Spleen (tissue), 11 donors: Measurements from ENCODE around the gene AGPS. TPM values are rescaled to one million over a fixed set of nuclear protein-coding genes. Genes with fewer than 3 reads are reported as not detected.
A peak's percentile ranks its signal among the peaks of the same experiment; 100 is the strongest.

Source experiments
- DNase-seq: peaks from one replicate; pipeline ENCODE4 v3.0.0-alpha.2; 2020
- H3K27ac ChIP-seq, 8 donors: fragments of 200-600 bp; sonication (generic) in 7 of 8; 1 replicate in 4 of 8; 2 replicates in 4 of 8; pipeline versions ENCODE4 v1.5.0 to v1.8.0; 2016 to 2021; ENCODE audit warnings: inconsistent platforms in 4 of 8, mild to moderate bottlenecking in 4 of 8, moderate library complexity in 1 of 8
- H3K27me3 ChIP-seq, 7 donors: fragments of 200-600 bp; sonication (generic) in 6 of 7; replicated peaks in 1 of 7; 1 replicate in 4 of 7; 2 replicates in 3 of 7; pipeline versions ENCODE4 v1.5.0 to v1.8.0; 2016 to 2021; ENCODE audit warnings: inconsistent platforms in 3 of 7, mild to moderate bottlenecking in 1 of 7
- H3K36me3 ChIP-seq, 6 donors: fragments of 200-600 bp; sonication (generic) in 5 of 6; 1 replicate in 4 of 6; 2 replicates in 2 of 6; pipeline versions ENCODE4 v1.5.0 to v1.8.0; 2016 to 2021; ENCODE audit warnings: inconsistent platforms in 2 of 6
- H3K4me1 ChIP-seq, 6 donors: fragments of 200-600 bp; sonication (generic) in 5 of 6; 1 replicate in 3 of 6; 2 replicates in 3 of 6; pipeline versions ENCODE4 v1.5.0 to v1.8.0; 2016 to 2021; ENCODE audit warnings: inconsistent platforms in 3 of 6
- H3K4me3 ChIP-seq, 8 donors: fragments of 200-600 bp; sonication (generic) in 7 of 8; 1 replicate in 4 of 8; 2 replicates in 4 of 8; pipeline versions ENCODE4 v1.5.0 to v1.8.0; 2016 to 2021; ENCODE audit warnings: inconsistent platforms in 4 of 8, mild to moderate bottlenecking in 4 of 8, moderate library complexity in 2 of 8
- H3K9me3 ChIP-seq, 8 donors: fragments of 200-600 bp; sonication (generic) in 7 of 8; 1 replicate in 4 of 8; 2 replicates in 4 of 8; pipeline versions ENCODE4 v1.5.0 to v1.8.0; 2016 to 2021; ENCODE audit warnings: inconsistent platforms in 4 of 8
- CTCF ChIP-seq, 11 experiments: fragments of 200-600 bp in 7 of 11; fragments of 450-650 bp in 4 of 11; sonication (generic) in 4 of 11; IDR thresholded peaks in 8 of 11; conservative IDR thresholded peaks in 3 of 11; 1 replicate in 7 of 11; 2 replicates in 4 of 11; pipeline versions ENCODE4 v1.4.0 to v1.8.0; 2016 to 2021; ENCODE audit warnings: antibody characterized with exemption in 11 of 11, inconsistent platforms in 4 of 11, mild to moderate bottlenecking in 1 of 11
- POLR2A ChIP-seq, 3 donors: fragments of 450-650 bp; IDR thresholded peaks; one replicate each; pipeline ENCODE4 v1.5.1; 2017; ENCODE audit warnings: antibody characterized with exemption in 3 of 3, mild to moderate bottlenecking in 1 of 3
- POLR2AphosphoS5 ChIP-seq, 3 donors: sonication (generic); formaldehyde crosslinking; IDR thresholded peaks; one replicate each; pipeline ENCODE4 v1.5.1; 2017; ENCODE audit warnings: antibody characterized with exemption in 3 of 3
- WGBS, 5 donors: extraction: QIAGEN DNeasy Blood & Tissue Kit in 3 of 5; methylation state at CpG; one replicate each; pipeline versions ENCODE4 v1.1.5 to v1.1.7; 2013 to 2018; 5-methylcytosine and 5-hydroxymethylcytosine counted together
- intact Hi-C: fragments of 100-400 bp; cut with DNase I; formaldehyde crosslinking; loops from one replicate; pipeline ENCODE4 v1.15.0; 2023; ENCODE audit warnings: low total_unique reads
- polyA plus RNA-seq, 3 donors: library from polyadenylated mRNA; stranded (reverse); fragments of 200-250 nt; gene quantifications; one replicate each; pipeline ENCODE4 v1.2.1, GENCODE V29; 2013
- total RNA-seq, 7 donors: library from RNA; depleted of rRNA in 3 of 7; stranded (reverse); fragments of >200 nt in 3 of 7; fragmentation: NEBNext Ultra II Directional in 4 of 7; extraction: Animal tissue kit (Norgen Biotek cat#: 25700) in 4 of 7; gene quantifications; one replicate each; pipeline versions ENCODE4 v1.1.0 to v1.2.1, GENCODE V29; 2016 to 2021
- donor health status: healthy with polysubstance abuse.
- donor health status: DM: no; HTN: no; CAD: no; lungs with moderate emphysema.
- donor health status: DM: no; HTN: no; CAD: no.
- donor health status: Bipolar disorder and iron deficiency.
- donor health status: healthy.
- donor health status: DM: no; HTN: no; CAD: no.
- donor health status: DM: yes; HTN: yes; CAD: no.

Gene AGPS
- total and polyA plus RNA-seq, 10 donors, result 3.3 to 44.5 (median 28.2) TPM

GRCh38 chr2:177464549-177464948 is 72.0 kb downstream of the AGPS start:
- WGBS, 5 donors, result 82 to 98% (median 95%) methylated on average over 3 of the region's 3 CpGs
- intact Hi-C loops, result no loop called here
- Histone ChIP-seq H3K27ac (no peak overlapping the region), H3K27me3 (no peaks in the 10 kb centered on the region), H3K36me3 (peaks cover 7 to 85% (median 23%) of the 10 kb centered on the region in 6 donors), H3K9me3 (peaks cover 0 to 12% (median 8%) of the 10 kb centered on the region in 8 donors), H3K4me3 (no peak overlapping the region), H3K4me1 (no peaks in the 10 kb centered on the region)
- DNase-seq, result no peak
- TF ChIP-seq POLR2A (IDR thresholded peaks at IDR 0.05), result no peak
- TF ChIP-seq POLR2AphosphoS5 (IDR thresholded peaks at IDR 0.05), result no peak
- no peak for TF ChIP-seq CTCF (IDR thresholded peaks at IDR 0.05 in 8 of 11, conservative IDR thresholded peaks at IDR 0.05 in 3 of 11)

DNA sequence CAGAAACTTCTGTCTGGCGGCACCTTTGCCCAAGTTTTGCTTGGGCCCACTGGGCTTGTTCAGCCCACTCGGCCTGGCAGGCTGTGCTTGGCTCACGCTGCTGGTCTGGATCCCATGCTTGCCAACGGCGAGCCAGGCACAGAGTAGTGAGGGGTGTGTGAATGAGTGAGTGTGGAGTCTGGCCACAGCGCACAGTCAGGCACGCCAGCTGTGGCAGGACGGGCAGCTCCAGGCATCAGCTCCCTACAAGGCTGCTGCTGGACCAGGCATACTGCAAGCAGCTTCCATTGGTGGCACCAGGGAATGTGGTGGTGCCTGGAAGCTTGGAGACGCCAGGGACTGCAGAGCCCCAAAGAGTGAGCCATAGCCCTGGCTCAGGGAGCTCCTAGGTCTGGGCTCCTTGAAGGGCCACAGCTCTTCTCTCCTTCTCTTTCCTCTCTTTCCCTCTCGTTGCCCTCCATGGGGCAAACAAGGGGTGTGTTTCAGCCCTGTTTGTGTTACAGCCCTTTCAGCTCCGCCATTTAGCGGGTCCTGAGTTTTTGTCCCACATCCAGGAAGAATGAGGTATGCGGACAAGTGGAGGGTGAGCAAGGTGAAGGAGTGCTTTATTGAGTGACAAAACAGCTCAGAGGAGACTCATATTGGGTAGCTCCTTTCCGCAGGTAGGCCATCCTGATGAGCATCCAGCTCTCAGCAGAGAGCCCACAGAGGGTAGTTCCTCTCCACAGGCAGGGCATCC is 73.0 kb downstream of the AGPS start:
- no peaks in the 10 kb centered on the region for H3K4me1 ChIP-seq
- peaks cover 0 to 19% (median 13%) of the 10 kb centered on the region in 8 donors for H3K9me3 ChIP-seq
- TF ChIP-seq POLR2AphosphoS5 (IDR thresholded peaks at IDR 0.05), result peak in 1 of 3 donors; percentile 27
- no peak for TF ChIP-seq POLR2A (IDR thresholded peaks at IDR 0.05)
- no peak for TF ChIP-seq CTCF (IDR thresholded peaks at IDR 0.05 in 8 of 11, conservative IDR thresholded peaks at IDR 0.05 in 3 of 11)
- H3K36me3 ChIP-seq, result peaks cover 7 to 95% (median 24%) of the 10 kb centered on the region in 6 donors
- H3K4me3 ChIP-seq, result no peak overlapping the region
- DNase-seq, result no peak
- intact Hi-C loops, result no loop called here
- no peaks in the 10 kb centered on the region for H3K27me3 ChIP-seq
- 97 to 99% (median 98%) methylated on average over 13 to 14 of the region's 14 CpGs for WGBS, 5 donors
- H3K27ac ChIP-seq, result no peak overlapping the region

- H3K4me3 ChIP-seq, result no peak overlapping the region
- peaks cover 7 to 96% (median 26%) of the 10 kb centered on the region in 6 donors for H3K36me3 ChIP-seq
- WGBS, 5 donors, result 87 to 94% (median 90%) methylated on average over 8 to 17 of the region's 17 CpGs
- no peak for TF ChIP-seq POLR2A (IDR thresholded peaks at IDR 0.05)
- TF ChIP-seq CTCF (IDR thresholded peaks at IDR 0.05 in 8 of 11, conservative IDR thresholded peaks at IDR 0.05 in 3 of 11), result no peak
- TF ChIP-seq POLR2AphosphoS5 (IDR thresholded peaks at IDR 0.05), result peak in 1 of 3 donors; percentile 12
- H3K4me1 ChIP-seq, result no peaks in the 10 kb centered on the region
- H3K27ac ChIP-seq, result no peak overlapping the region
- DNase-seq, result no peak
- H3K27me3 ChIP-seq, result no peaks in the 10 kb centered on the region
- intact Hi-C loops, result no loop called here
- peaks cover 0 to 29% (median 23%) of the 10 kb centered on the region in 8 donors for H3K9me3 ChIP-seq
These were observed 74.0 kb downstream of the AGPS start for GRCh38 chr2:177466337-177467195.

DNA sequence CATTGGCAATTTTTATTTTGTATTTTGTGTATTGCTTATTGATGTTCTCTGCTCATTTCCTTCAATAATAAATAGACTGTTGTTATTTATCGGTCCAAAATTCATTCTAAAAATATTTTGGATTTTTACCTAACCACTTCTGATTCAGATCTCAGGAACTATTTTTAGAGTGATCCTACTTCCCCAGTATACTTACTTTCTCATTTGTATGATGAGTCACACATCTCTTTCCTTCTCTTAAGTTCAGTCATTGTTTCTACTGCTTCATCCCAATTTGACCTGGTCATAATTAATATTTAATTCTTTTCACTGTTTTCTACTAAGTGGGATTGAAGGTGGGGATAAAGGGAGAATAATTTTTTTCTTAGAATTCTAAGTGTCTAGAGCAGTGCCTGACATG is 75.1 kb downstream of the AGPS start:
- 67 to 82% (median 78%) methylated on average over 1 of the region's 1 CpG for WGBS, 5 donors
- H3K4me1 ChIP-seq, result no peaks in the 10 kb centered on the region
- no peak overlapping the region for H3K4me3 ChIP-seq
- H3K27me3 ChIP-seq, result no peaks in the 10 kb centered on the region
- intact Hi-C loops, result no loop called here
- peaks cover 7 to 96% (median 26%) of the 10 kb centered on the region in 6 donors for H3K36me3 ChIP-seq
- H3K27ac ChIP-seq, result no peak overlapping the region
- peaks cover 0 to 40% (median 34%) of the 10 kb centered on the region in 8 donors for H3K9me3 ChIP-seq
- no peak for DNase-seq
- TF ChIP-seq POLR2AphosphoS5 (IDR thresholded peaks at IDR 0.05), result no peak
- no peak for TF ChIP-seq CTCF (IDR thresholded peaks at IDR 0.05 in 8 of 11, conservative IDR thresholded peaks at IDR 0.05 in 3 of 11)
- TF ChIP-seq POLR2A (IDR thresholded peaks at IDR 0.05), result no peak
